Measurements from ENCODE around the gene FIBP.
A peak's percentile ranks its signal among the peaks of the same experiment; 100 is the strongest.

FIBP gene

DNA sequence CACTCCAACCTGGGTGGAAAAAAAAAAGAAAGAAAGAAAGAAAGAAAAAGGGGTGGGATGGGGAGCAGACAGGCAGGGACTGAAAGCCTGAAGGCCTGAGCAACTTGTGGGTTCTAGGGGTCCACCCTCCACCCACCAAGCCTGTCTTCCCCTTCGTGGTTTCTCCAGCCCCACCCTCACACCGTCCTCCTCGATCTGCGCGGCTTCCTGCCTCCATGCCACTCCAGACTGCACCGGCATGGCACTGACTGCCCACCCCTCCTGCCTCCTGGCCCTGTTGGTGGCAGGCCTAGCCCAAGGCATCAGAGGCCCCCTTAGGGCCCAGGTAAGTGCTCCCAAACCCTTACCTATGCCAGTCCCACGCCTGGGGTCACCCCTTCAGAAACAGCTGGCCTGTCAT lies 8.7 kb downstream of the FIBP start, which contains the start of gene CTSW:
TSS of gene CTSW (plus strand) at position 221 of the 400 bp plus-strand sequence. CDS start at position 239, 18 bp downstream.
- no peak for DNase-seq (ENCODE audit: insufficient read length, low spot score)
- FAIRE-seq = no peak
- TF ChIP-seq POLR2A (IDR thresholded peaks at IDR 0.05; ENCODE audit: low read depth, low read length) = no peak

DNA sequence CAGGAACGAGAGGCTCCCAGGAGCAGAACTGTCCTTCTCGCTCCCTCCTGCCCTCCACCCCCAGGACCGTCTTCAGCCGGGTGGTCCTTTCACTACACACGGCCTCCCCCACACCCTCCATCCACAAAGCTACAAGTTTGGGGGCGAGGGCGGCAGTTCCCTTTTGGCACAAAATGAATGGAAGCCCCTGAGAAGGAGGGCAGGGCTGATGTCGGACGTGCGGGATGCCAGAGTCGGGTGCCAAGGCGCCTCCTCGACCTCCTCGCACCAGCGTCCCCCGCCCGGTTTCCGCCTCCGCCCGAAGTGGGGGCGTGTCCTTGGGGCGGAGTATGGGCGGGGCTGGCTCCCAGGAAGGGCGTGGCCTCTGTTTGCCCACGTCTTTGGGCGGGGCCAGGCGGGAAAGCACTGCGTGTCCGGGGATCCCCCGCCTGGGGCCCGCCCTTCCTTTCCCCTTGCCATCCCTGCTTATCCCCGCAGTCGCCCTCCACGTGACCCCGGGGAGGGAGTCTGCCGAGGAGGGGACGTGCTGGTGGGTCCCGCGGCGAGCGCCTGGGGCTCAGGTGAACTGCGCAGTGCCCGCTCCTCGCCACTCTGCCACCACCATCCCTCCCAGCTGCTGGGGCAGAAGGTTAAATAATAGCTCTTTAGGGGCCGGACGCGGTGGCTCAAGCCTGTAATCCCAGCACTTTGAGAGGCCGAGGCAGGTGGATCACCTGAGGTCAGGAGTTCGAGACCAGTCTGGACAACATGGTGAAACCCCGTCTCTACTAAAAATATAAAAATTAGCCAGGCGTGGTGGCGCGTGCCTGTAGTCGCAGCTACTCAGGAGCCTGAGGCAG lies 14.7 kb downstream of the FIBP start:
- FAIRE-seq (no peak), DNase-seq (ENCODE audit: insufficient read length, low spot score) (peak; percentile 93)
- TF ChIP-seq POLR2A (IDR thresholded peaks at IDR 0.05; ENCODE audit: low read depth, low read length) = peak; percentile 93

DNA sequence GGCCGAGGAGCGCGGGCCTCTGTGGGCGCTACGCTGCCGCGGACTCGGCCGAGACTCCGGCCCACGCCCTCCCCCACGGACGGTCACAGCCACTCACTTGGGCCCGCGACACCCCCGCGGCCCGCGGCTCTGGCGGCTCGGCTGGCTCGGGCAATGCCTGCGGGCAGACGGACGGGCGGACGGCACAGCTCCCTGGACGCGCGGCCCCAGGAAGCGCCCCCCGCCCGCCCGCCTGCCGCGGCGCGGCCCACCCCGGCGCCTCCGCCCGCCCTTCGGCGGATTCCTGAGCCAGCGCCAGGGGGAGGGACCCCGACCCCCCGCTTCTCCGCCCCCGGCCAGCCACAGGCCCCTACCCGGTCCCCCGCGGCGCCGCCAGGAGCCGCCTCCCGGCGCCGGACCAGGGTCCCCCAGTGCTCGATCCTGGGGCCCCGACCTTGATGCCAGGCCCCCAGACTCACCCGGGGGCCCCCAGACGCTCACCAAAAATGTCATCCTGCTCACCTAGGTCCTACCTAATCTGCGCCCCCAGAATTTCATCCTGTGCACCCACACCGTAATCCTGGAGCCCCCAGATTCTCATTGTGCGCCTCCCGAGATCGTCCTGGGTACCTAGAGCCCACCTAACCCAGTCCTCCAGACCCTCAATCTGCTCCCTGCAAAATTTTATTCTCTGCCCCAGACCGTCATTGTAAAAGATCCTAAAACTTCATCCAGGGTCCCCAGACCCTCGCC lies 15.5 kb downstream of the FIBP start, which contains the start of gene EFEMP2:
TSS of gene EFEMP2 (minus strand) at position 215 of the 732 bp plus-strand sequence. CDS start 446 bp downstream, outside the sequence.
- TF ChIP-seq POLR2A (IDR thresholded peaks at IDR 0.05; ENCODE audit: low read depth, low read length) = peak; percentile 31; the same call in 1 of the 2 replicates
- DNase-seq (ENCODE audit: insufficient read length, low spot score) = no peak

DNA sequence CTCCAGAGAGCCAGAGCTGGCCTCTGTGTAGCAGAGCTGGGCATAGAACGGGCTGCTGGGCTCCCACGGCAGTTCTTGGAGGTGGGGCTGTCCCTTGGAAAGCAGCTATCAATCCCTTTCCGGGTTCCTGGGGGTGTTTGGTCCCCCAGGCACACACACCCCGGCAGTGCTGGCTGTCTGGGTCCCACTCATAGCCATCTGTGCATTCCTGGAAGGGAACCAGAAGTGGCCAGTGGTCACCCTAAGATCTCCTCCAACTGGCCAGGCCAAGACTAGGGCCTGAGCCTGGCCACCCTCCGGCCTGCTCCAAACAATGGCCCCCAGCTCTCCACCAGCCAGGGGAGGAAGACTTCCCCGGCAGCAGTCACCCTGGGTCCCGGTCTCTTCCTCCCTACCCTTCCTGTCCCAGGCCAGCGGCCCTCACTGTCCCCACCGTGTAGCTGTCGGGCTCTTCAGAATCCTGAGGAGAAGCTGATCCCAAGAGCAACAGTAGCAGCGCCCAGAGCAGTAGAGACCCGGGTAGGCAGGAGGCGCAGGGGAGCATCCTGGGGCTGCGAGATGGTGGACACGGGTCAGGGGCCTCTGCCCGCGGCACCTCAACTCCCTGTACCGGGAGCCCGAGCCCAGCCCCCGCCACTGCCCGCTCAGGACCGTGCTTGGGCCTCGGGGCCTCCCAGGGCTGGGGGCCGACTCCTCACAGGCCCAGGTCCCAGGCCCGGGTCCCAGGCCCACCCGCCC lies 16.3 kb downstream of the FIBP start:
- FAIRE-seq (no peak), DNase-seq (ENCODE audit: insufficient read length, low spot score) (no peak)
- TF ChIP-seq POLR2A (IDR thresholded peaks at IDR 0.05; ENCODE audit: low read depth, low read length) = 0 out of 2 replicates have a peak, but pooled peaks have one; percentile 15

More for the DNA sequence above, 15.5 kb downstream of the FIBP start, which contains the start of gene EFEMP2:
- FAIRE-seq = no peak

DNA sequence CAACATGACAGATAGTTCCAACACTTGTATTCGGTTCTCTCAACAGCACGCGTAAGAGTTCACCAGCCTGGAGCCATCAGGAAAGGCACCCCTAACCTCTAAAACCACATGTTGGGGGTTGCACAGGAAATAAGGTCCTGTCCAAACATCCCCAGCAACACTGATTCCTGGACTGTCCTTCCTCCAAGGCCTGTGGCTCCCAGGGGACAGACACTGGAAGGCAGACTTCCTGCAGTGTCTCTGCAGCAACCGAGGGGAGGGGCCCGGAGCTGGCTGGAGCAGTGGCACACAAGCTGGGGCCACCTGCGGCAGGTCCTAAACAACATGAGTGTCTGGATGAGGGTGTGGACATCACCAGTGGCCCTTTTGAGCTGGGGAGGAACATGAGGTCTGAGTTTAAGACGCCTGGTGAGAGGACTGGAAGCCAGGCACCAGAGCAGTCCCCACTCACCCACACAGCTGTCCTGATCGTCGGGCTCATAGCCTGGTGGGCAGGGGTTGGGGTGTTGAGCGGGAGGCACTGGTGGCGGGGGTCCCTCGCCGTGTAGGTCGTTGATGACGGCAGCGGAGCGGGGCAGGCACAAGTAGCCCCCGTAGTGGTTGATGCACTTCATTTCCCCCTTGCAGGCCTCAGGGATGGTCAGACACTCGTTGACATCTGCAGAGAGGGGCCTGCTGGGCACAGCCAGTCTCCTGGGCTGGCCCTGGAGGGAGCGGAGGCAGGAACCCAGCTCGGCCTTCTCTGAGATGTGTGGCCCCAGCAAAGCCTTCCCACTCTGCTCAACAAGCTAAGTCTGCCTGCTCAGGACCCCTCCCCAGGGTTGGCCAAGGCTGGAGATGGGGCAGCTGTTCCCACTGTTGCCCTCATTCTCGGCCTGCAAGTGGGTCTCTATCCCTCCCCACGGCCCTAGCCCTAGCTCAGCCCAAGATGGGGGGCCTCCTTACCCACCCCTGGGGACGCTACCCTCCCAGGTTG lies 17.3 kb downstream of the FIBP start:
- TF ChIP-seq POLR2A (IDR thresholded peaks at IDR 0.05; ENCODE audit: low read depth, low read length) = no peak
- FAIRE-seq = no peak
- DNase-seq (ENCODE audit: insufficient read length, low spot score) = no peak

DNA sequence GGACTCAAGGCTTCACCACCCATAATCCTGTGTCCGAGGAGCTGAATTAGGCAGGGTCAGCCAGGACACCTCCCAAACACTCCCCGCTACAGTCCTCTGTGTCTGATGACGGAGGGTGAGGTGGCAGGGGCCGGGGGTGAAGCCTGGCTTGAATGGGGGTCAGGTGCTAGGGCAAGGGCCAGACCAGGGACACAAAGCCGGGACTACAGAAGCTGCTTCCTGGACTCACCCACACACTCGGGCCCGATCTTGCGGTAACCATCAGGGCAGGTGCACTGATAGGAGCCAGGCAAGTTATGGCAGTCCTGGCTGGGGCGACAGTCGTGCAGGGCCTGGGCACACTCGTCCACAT lies 18.0 kb downstream of the FIBP start:
- DNase-seq (ENCODE audit: insufficient read length, low spot score) = no peak
- no peak for FAIRE-seq
- TF ChIP-seq POLR2A (IDR thresholded peaks at IDR 0.05; ENCODE audit: low read depth, low read length) = no peak

DNA sequence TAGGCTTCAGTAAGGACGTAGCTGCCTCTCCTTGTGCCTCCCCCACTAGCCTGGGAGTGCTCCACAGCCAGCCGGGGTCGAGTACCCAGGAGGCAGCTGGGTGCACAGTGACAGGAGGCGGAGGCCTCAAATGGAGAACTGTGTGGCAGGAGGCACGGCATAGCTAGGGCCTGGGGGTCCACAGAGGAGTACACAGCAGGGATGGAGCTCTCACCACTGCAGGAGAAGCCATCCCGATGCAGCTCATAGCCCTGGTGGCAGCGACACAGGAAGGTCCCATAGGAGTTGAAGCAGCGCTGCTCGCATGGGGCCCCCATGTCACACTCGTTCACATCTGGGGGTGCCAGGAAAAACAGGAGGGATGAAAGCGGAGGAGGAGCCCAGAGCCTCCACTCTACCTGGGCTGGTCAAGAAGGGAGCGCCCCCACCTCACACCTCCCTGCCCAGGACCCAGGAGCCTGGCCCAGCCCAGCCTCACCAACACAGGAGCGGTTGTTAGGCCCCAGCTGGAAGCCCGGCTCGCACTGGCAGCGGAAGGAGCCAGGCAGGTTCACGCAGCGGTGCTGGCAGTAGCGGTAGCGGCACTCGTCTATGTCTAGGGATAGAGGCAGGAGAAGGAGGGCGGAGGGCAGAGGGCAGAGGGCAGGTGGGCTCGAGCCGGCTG lies 18.5 kb downstream of the FIBP start:
- TF ChIP-seq POLR2A (IDR thresholded peaks at IDR 0.05; ENCODE audit: low read depth, low read length) = no peak
- DNase-seq (ENCODE audit: insufficient read length, low spot score) = no peak
- no peak for FAIRE-seq

DNA sequence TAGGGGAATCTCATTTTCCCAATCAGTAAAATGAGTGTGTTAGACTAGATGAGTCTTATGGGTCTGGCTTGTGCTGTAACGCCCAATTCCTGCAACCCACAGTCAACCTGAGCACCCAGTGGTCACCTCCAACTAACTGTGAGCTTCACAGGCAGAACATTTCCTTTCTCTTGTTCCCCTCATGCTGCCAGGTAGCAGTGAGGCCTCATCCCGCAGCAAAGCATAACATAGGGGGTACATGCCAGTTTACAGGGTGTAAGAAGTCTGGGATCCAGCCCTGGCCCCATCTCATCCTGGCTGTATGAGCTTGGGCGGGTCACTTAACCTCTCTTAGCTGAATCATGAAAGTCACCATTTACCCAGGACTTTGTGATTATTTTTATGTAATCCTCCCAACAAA lies 19.4 kb downstream of the FIBP start:
- TF ChIP-seq POLR2A (IDR thresholded peaks at IDR 0.05; ENCODE audit: low read depth, low read length) = no peak
- FAIRE-seq = no peak
- DNase-seq (ENCODE audit: insufficient read length, low spot score) = no peak

DNA sequence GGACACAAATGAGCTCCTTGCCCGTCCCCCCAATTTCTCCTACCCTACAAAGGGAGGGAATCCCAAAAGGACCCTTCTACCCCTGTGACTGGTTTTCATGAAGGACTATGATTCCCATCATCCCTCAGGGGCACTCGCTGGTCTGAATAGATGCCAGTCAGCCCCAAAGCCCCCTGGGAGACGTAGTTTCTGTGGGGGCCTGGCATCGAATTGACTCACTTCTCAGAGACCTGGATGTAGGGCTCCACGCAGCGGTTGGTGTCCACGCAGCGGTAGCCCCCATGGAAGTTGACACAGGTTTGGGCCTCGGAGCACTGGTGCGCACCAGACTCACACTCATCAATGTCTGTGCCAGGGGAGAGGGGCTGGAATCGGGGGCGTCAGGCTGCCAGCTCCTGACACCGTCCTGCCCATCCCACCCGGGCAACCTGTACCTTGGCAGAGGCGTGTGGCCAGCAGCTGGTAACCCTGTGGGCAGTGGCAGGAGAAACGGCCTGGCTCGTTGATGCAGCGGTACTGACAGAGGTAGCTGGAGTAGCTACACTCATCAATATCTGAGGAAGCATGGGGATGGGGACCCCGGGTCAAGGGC lies 20.1 kb downstream of the FIBP start:
- peak; percentile 45 for TF ChIP-seq POLR2A (IDR thresholded peaks at IDR 0.05; ENCODE audit: low read depth, low read length)
- DNase-seq (ENCODE audit: insufficient read length, low spot score) (no peak), FAIRE-seq (no peak)

DNA sequence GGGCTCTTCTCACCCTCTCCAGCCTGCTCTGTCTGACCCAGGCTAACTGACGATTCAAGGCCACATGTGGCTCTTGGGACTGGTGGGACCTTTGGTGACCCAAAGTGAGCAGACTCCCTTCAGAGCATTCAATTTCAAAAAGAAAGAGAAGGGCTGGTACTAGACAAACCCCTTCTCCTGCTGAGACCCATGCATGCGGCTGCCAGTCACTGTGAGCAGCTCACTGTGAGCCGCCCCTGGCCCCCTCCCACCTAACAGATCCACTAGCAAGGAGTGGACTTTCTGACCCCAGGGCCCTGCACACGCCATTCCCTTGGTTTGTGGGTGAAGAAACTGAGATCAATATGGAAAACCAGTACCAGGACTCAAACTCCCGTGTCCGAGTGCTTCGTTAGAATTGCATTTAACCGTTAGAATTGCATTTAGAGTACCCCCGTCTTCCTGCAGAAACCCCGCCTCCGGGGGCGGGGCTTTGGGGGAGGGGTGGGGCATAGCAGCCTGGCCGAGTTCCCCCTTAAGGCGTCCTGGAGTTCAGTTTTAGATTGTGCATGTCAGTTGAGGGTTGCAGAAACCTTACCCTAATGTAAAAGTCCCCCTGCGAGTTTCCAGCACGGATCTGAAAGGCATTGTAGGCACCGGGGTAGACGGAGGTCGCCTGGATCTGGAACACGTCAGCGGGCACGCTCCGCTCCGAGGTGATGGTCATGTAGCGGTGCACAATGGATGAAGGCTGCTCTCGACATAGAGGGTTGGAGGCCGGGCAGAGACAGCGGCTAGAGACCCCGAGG lies 20.8 kb downstream of the FIBP start:
- no peak for TF ChIP-seq POLR2A (IDR thresholded peaks at IDR 0.05; ENCODE audit: low read depth, low read length)
- DNase-seq (ENCODE audit: insufficient read length, low spot score) (no peak), FAIRE-seq (no peak)
